SU-DHL-6 (cell line): Measurements from ENCODE around the gene FCHSD1.
A peak's percentile ranks its signal among the peaks of the same experiment; 100 is the strongest.

Source experiments
- H2AFZ ChIP-seq: fragments of 200-600 bp; sonication (generic); 2 replicates; pipeline ENCODE4 v1.6.1; 2014; ENCODE audit warnings: low read depth, mild to moderate bottlenecking, moderate library complexity, mixed read lengths, antibody characterized with exemption, low read length; ENCODE audit not compliant: severe bottlenecking
- H3F3A ChIP-seq: fragments of 200-600 bp; shearing (Covaris generic); 2 replicates; pipeline ENCODE4 v1.6.0; 2016; ENCODE audit warnings: antibody characterized with exemption, mild to moderate bottlenecking; ENCODE audit not compliant: insufficient read depth
- H3K27ac ChIP-seq: fragments of 200-600 bp; sonication (generic); 2 replicates; pipeline ENCODE4 v1.5.1; 2016; ENCODE audit warnings: low read depth, mild to moderate bottlenecking, low read length, moderate library complexity, mixed read lengths
- H3K27me3 ChIP-seq: fragments of 200-600 bp; sonication (generic), shearing (Covaris generic); 2 replicates; pipeline ENCODE4 v1.6.0; 2014; ENCODE audit warnings: mild to moderate bottlenecking, low read length
- H3K36me3 ChIP-seq: fragments of 200-600 bp; sonication (generic); 2 replicates; pipeline ENCODE4 v1.6.1; 2014; ENCODE audit warnings: mild to moderate bottlenecking, low read length, mixed read lengths
- H3K4me2 ChIP-seq: fragments of 300-600, 200-600 bp; shearing (Covaris generic), sonication (generic); 2 replicates; pipeline ENCODE4 v1.6.0; 2014; ENCODE audit warnings: low read length, low read depth, mild to moderate bottlenecking; ENCODE audit not compliant: poor library complexity, severe bottlenecking
- H3K4me3 ChIP-seq: fragments of 200-600 bp; sonication (generic); 2 replicates; pipeline ENCODE4 v1.5.1; 2014; ENCODE audit warnings: antibody characterized with exemption, low read length, mild to moderate bottlenecking, mixed read lengths; ENCODE audit not compliant: insufficient read depth, poor library complexity, severe bottlenecking
- H3K79me2 ChIP-seq: fragments of 200-600 bp; sonication (generic); 2 replicates; pipeline ENCODE4 v1.6.1; 2014; ENCODE audit warnings: mild to moderate bottlenecking, low read length, moderate library complexity; ENCODE audit not compliant: insufficient read depth
- H3K9ac ChIP-seq: fragments of 200-600 bp; sonication (generic); 2 replicates; pipeline ENCODE4 v1.7.0; 2014; ENCODE audit warnings: mild to moderate bottlenecking, low read length
- H3K9me2 ChIP-seq: fragments of 200-600 bp; sonication (generic); replicated peaks from 2 replicates; pipeline ENCODE4 v1.6.1; 2014; ENCODE audit warnings: low read length; ENCODE audit not compliant: insufficient read depth
- H3K9me3 ChIP-seq: fragments of 200-600 bp; sonication (generic); 2 replicates; pipeline ENCODE4 v1.6.1; 2014; ENCODE audit warnings: low read length, mixed read lengths; ENCODE audit not compliant: insufficient read depth
- H4K20me1 ChIP-seq: fragments of 200-600 bp; sonication (generic); 2 replicates; pipeline ENCODE4 v1.6.1; 2014; ENCODE audit warnings: low read depth, mild to moderate bottlenecking, antibody characterized with exemption, low read length, moderate library complexity, mixed read lengths
- EZH2phosphoT487 ChIP-seq: fragments of 200-600 bp; sonication (generic), shearing (Covaris generic); conservative IDR thresholded peaks from 2 replicates; pipeline ENCODE4 v1.6.1; 2018; ENCODE audit warnings: mild to moderate bottlenecking, antibody characterized with exemption, low read length, moderate library complexity, mixed read lengths
- TF ChIP-seq, protein P1 (sequence below): fragments of 200-600 bp; sonication (generic); IDR thresholded peaks from one replicate; pipeline ENCODE4 v1.5.1; 2017; ENCODE audit warnings: antibody characterized with exemption, mild to moderate bottlenecking, low read length, moderate library complexity; ENCODE audit not compliant: insufficient read depth, poor library complexity, severe bottlenecking

The FCHSD1 gene

DNA sequence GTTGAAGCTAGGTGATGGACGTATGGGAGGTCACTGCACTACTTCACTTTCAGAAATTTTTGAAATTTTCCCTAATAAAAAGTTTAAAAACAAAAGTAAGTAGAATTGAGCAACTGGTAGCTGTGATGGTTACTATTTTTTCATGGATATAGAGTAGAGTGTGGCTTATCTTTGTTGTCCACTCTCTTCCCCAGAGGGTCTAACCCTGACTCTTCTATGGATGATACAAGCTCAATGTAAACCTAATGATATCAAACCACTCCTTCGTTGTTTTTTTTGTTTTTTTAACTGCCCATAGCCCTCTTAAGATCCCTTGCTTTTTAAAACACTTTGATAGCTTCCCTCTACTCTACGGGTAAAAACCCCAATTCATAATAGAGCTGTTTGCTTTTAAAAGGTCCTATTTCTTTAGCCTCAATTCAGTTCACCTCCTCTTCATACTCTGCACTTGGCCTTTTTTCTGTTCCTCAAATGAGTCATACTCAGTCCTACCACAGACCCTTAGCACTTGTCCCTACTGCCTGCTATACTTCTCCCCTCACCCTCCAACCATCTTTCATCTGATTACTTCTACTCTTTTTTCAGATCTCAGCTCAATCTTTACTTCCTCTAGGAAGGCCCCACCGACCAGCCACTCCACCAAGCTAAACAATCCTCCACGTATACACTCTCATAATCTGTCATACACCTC is 17.2 kb downstream of the FCHSD1 start:
- Histone ChIP-seq H2AFZ (no peak overlapping the region), H3K4me2 (peak overlapping the region; percentile 71), H3K4me3 (no peak overlapping the region), H3K9me3 (no peaks in the 10 kb centered on the region), H3K27me3 (no peaks in the 10 kb centered on the region), H3K36me3 (peaks cover 16% of the 10 kb centered on the region), H3K9me2 (no peaks in the 10 kb centered on the region), H4K20me1 (peaks cover 15% of the 10 kb centered on the region), H3K27ac (no peak overlapping the region), H3F3A (peaks cover 7% of the 10 kb centered on the region; the same call in 1 of the 2 replicates), H3K9ac (no peak overlapping the region), H3K79me2 (peaks cover 78% of the 10 kb centered on the region)
- TF ChIP-seq, protein P1, sequence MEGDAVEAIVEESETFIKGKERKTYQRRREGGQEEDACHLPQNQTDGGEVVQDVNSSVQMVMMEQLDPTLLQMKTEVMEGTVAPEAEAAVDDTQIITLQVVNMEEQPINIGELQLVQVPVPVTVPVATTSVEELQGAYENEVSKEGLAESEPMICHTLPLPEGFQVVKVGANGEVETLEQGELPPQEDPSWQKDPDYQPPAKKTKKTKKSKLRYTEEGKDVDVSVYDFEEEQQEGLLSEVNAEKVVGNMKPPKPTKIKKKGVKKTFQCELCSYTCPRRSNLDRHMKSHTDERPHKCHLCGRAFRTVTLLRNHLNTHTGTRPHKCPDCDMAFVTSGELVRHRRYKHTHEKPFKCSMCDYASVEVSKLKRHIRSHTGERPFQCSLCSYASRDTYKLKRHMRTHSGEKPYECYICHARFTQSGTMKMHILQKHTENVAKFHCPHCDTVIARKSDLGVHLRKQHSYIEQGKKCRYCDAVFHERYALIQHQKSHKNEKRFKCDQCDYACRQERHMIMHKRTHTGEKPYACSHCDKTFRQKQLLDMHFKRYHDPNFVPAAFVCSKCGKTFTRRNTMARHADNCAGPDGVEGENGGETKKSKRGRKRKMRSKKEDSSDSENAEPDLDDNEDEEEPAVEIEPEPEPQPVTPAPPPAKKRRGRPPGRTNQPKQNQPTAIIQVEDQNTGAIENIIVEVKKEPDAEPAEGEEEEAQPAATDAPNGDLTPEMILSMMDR, result no peak
- TF ChIP-seq EZH2phosphoT487, result no peak

GRCh38 chr5:141632650-141633049 is 18.6 kb downstream of the FCHSD1 start:
- H3K36me3 ChIP-seq, result peaks cover 23% of the 10 kb centered on the region
- H2AFZ ChIP-seq, result no peak overlapping the region

GRCh38 chr5:141630570-141631140 is 20.6 kb downstream of the FCHSD1 start:
- Histone ChIP-seq H4K20me1 (peaks cover 10% of the 10 kb centered on the region), H2AFZ (no peak overlapping the region)

More at GRCh38 chr5:141632650-141633049, 18.6 kb downstream of the FCHSD1 start:
- TF ChIP-seq, protein P1, result no peak
- TF ChIP-seq EZH2phosphoT487, result no peak
- no peak overlapping the region for H3K9ac ChIP-seq
- H3K4me3 ChIP-seq, result no peak overlapping the region
- H3K4me2 ChIP-seq, result no peak overlapping the region
- H3K79me2 ChIP-seq, result peaks cover 71% of the 10 kb centered on the region
- peaks cover 15% of the 10 kb centered on the region for H4K20me1 ChIP-seq
- H3F3A ChIP-seq, result no peaks in the 10 kb centered on the region
- H3K9me3 ChIP-seq, result no peaks in the 10 kb centered on the region
- no peaks in the 10 kb centered on the region for H3K9me2 ChIP-seq
- H3K27me3 ChIP-seq, result no peaks in the 10 kb centered on the region
- H3K27ac ChIP-seq, result no peak overlapping the region

More at GRCh38 chr5:141630570-141631140, 20.6 kb downstream of the FCHSD1 start:
- no peaks in the 10 kb centered on the region for H3K27me3 ChIP-seq
- no peaks in the 10 kb centered on the region for H3F3A ChIP-seq
- no peak overlapping the region for H3K4me2 ChIP-seq
- H3K9me3 ChIP-seq, result no peaks in the 10 kb centered on the region
- H3K36me3 ChIP-seq, result peaks cover 33% of the 10 kb centered on the region
- no peak for TF ChIP-seq EZH2phosphoT487
- TF ChIP-seq, protein P1, result no peak
- H3K9ac ChIP-seq, result no peak overlapping the region
- no peak overlapping the region for H3K4me3 ChIP-seq
- H3K9me2 ChIP-seq, result no peaks in the 10 kb centered on the region
- no peak overlapping the region for H3K27ac ChIP-seq
- H3K79me2 ChIP-seq, result peaks cover 59% of the 10 kb centered on the region
